HG02981 (cell line): Measurements from ENCODE around the gene SORL1.

Experiments used
- ATAC-seq: cut with Tn5 transposase; IDR thresholded peaks from one replicate; pipeline ENCODE4 v1.9.1; 2021; ENCODE audit warnings: mild to moderate bottlenecking, moderate library complexity; ENCODE audit not compliant: unreplicated experiment

SORL1 gene

GRCh38 chr11:121650351-121651256, 198.5 kb downstream of the SORL1 start:
- ATAC-seq = no peak

DNA sequence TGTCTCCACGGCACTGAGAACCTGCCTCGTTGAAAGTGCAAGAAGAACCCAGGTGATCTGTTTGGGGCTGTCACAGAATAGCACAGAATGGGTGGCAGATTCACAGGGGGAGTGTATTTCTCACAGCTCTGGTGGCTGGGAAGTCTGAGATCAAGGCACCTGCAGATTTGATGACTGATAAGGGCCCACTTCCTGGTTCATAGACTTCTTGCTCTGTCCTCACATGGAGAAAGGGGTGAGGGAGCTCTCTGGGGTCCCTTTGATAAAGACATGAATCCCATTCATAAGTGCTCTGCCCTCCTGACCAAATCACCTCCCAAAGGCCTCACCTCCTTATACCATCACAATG, 199.1 kb downstream of the SORL1 start:
- no peak for ATAC-seq

- ATAC-seq = no peak
Observed at GRCh38 chr11:121652971-121653370, 200.9 kb downstream of the SORL1 start.

- ATAC-seq = no peak
Observed at GRCh38 chr11:121654259-121654842, 202.2 kb downstream of the SORL1 start.

DNA sequence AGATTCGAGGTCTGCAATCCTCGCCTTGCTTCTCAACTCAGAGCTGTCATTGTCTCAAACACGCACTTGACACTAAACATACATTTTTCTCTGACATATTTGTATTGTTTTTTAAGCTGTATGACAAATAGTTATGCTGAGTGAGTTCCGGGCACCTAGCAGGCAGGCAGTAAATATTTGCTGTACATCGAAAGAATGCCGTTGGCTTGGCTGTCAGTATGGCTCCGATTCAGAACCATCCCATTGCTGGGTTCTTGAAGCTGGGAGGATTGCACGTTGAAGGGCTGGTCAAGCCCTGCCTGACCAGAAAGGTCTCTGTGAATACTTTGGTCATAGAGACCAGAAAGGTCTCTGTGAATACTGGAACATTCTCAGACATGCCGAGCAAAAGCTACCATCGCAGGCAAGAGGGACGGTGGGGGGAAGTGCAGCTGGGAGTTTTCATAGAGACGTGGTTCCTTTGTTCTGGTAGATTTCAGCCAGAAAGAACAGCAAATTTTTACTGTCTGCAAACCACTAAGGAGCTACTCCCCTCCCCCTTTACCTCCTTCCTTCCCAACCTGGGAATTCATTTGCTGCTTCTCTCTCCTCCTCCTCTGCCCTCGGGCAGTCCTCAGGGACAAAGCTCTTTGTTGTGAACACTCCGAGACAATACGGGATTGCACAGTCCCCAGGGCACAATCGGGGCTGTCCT, 202.9 kb downstream of the SORL1 start:
- no peak for ATAC-seq

- peak; percentile 90 for ATAC-seq
Observed at GRCh38 chr11:121655537-121656327, 203.6 kb downstream of the SORL1 start.

- no peak for ATAC-seq
Observed at GRCh38 chr11:121656328-121657090, 204.4 kb downstream of the SORL1 start.

- no peak for ATAC-seq
Observed at GRCh38 chr11:121657146-121657545, 205.0 kb downstream of the SORL1 start.

- ATAC-seq = no peak
Observed at GRCh38 chr11:121659811-121660210, 207.7 kb downstream of the SORL1 start.

GRCh38 chr11:121661880-121662486, 209.9 kb downstream of the SORL1 start:
- no peak for ATAC-seq

DNA sequence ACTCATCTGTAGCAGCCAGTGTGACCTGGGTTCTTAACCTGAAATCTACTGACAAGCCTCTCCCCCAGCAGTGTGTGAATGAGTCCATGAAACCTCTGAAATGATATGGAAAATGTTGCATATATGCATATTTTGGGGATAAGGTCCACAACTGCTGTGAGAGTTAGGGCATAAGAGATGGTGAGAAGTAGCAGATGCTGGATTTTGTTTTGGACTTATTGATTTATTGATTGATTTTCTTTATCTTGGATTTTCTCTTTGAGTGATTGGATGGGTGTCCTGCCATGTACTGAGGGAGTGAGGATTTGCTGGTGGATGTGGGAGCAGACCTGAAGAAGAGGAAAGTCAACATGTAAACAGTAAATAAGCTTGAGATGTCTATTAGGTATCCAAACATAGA, 212.0 kb downstream of the SORL1 start:
- no peak for ATAC-seq

DNA sequence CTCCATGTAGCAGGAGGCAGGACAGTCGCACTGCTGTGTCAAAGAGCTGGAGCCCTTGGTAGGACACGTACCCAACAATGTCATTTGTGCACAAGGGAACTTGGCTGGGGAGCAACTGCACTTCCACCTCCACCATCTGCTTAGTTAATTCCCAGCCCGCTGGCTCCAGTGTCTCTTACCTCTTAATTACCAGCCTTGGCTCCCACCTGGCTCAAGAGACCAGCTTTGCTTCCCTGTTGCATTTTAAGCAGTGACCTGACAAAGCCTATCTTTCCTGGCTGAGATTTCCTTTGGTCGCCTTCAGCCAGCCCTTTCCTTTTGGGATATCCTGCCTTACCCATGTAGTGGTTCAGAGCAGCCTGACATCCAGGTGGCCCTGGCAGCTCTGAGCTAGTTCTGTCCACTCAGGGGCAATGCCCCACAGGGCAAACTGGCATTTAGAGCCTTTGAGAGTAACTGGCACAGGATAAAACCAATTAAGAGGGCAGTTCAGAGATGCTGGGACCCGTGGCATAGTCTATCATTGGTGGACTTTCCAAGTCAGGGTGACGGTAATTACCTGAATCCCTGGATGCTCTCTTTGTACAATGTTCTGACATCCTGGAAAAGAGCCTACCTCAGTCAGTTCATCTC, 213.2 kb downstream of the SORL1 start:
- no peak for ATAC-seq

GRCh38 chr11:121667836-121668235, 215.7 kb downstream of the SORL1 start:
- ATAC-seq = no peak

DNA sequence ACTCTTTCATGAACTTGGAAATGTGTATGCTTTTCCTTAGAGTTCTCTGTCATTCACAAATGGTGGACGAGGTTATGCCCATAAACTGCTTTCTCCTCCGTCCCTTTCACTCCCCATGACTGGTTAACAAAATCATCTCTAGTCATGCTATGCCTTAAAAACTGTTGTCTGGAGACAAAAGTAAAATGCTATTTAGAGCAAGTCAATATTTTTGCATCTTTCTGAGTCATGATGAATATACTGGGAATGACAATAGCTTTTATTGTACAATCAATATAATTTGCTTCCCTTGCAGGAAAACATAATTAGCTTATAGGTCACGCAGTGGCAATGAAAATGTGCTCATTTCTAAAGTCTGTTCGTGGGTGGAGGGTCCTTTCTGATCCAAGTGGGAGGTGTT, 217.3 kb downstream of the SORL1 start:
- no peak for ATAC-seq

DNA sequence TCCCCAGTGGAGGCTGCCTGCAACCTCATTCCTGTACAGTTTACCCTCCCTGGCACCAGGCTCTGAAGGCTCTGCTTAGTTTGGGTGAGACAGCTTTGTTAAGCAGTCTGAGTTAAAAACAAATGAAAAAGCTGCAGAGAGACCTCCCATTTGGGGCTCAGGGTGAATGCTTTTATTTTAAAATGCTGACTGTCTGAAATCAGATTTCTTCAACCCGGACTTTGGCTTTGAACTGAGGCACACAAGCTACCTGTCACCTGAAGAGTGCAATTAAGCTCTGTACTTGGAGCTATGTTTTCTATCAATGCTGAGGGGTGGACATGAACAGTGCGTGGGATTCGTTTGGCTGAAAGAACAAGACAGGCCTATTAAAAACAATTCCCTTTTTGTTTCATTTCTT, 218.2 kb downstream of the SORL1 start:
- ATAC-seq = no peak

GRCh38 chr11:121670805-121671282, 218.7 kb downstream of the SORL1 start:
- no peak for ATAC-seq

DNA sequence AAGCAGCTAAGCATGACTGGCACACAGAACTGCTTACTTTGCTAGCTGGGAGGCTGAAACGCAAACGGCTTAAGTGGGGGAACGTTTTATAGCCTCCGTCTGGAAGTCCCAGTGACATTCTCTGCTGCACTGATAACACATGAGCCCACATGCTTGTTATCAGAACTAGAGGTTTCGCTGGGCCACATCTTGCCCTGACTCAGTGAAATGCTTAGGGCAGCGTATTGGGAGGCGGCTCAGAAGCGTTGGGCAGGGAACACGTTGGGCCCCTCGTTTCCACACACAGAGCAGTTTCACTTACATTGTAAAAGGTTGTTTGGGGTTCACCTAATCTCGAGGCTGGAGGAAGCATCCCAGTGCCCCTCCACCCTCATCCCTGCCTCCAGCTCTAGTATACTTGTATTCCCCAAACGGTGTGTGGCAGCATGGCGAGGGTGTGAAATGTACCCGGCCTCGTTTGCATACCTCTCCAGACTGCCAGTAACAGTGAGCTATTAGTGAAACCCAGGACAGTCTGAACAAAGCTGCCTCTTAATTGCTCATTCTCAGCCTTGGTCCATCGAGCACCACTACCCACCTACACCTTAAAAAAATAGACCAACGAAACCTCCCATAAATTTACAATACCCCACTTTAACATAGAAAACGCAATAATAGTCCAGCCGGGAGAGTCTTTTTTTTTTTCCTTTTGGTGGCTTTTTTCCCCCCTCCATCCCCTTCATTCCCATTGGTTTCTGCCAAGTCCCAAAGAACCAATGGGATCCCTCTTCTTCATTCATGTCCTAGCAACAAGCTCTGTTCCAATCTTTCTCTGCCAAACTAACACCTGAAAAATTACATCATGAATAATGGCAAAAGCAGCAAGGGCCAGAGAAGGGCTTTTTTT, 219.4 kb downstream of the SORL1 start:
- no peak for ATAC-seq
